GM18858 (cell line): ENCODE results near the gene PCDH15.
"Not testable (repeated sequence)": the region's sequence is repeated elsewhere in the genome, so short reads cannot be mapped to it uniquely, and the experiment has no call there.

Source experiments
- ATAC-seq: cut with Tn5 transposase; IDR thresholded peaks from one replicate; pipeline ENCODE4 v1.9.1; 2021; ENCODE audit not compliant: unreplicated experiment

The PCDH15 gene

GRCh38 chr10:54576541-54576940 lies 224.5 kb downstream of the PCDH15 start:
- ATAC-seq, result no peak

- ATAC-seq, result no peak
Observed at GRCh38 chr10:54559498-54559897, 241.5 kb downstream of the PCDH15 start.

- ATAC-seq, result no peak
Observed at GRCh38 chr10:54554028-54554427, 247.0 kb downstream of the PCDH15 start.

GRCh38 chr10:54550016-54550415 lies 251.0 kb downstream of the PCDH15 start:
- no peak for ATAC-seq

- no peak for ATAC-seq
Observed at GRCh38 chr10:54531296-54531695, 269.7 kb downstream of the PCDH15 start.

GRCh38 chr10:54530299-54530698 lies 270.7 kb downstream of the PCDH15 start:
- no peak for ATAC-seq

- no peak for ATAC-seq
Observed at GRCh38 chr10:54525816-54526215, 275.2 kb downstream of the PCDH15 start.

- ATAC-seq, result not testable (repeated sequence)
Observed at GRCh38 chr10:54515244-54515643, 285.8 kb downstream of the PCDH15 start.

- ATAC-seq, result no peak
Observed at GRCh38 chr10:54503863-54504262, 297.2 kb downstream of the PCDH15 start.

- ATAC-seq, result no peak
Observed at GRCh38 chr10:54501929-54502328, 299.1 kb downstream of the PCDH15 start.

- ATAC-seq, result no peak
Observed at GRCh38 chr10:54496852-54497251, 304.2 kb downstream of the PCDH15 start.

GRCh38 chr10:54487743-54488142 lies 313.3 kb downstream of the PCDH15 start:
- ATAC-seq, result no peak

- no peak for ATAC-seq
Observed at GRCh38 chr10:54485971-54486370, 315.1 kb downstream of the PCDH15 start.

- ATAC-seq, result no peak
Observed at GRCh38 chr10:54484186-54484585, 316.8 kb downstream of the PCDH15 start.

GRCh38 chr10:54478601-54479000 lies 322.4 kb downstream of the PCDH15 start:
- no peak for ATAC-seq

GRCh38 chr10:54477738-54478137 lies 323.3 kb downstream of the PCDH15 start:
- ATAC-seq, result no peak

- ATAC-seq, result no peak
Observed at GRCh38 chr10:54470324-54470631, 330.8 kb downstream of the PCDH15 start.

GRCh38 chr10:54469587-54470323 lies 331.3 kb downstream of the PCDH15 start:
- no peak for ATAC-seq

- ATAC-seq, result no peak
Observed at GRCh38 chr10:54454271-54454670, 346.8 kb downstream of the PCDH15 start.

GRCh38 chr10:54449056-54449455 lies 352.0 kb downstream of the PCDH15 start:
- ATAC-seq, result no peak

- no peak for ATAC-seq
Observed at GRCh38 chr10:54444170-54444569, 356.9 kb downstream of the PCDH15 start.

- ATAC-seq, result no peak
Observed at GRCh38 chr10:54441275-54441674, 359.8 kb downstream of the PCDH15 start.

GRCh38 chr10:54434782-54435181 lies 366.2 kb downstream of the PCDH15 start:
- peak; percentile 79 for ATAC-seq
